GM21381 (cell line): ENCODE results near the gene RANBP6.
A peak's percentile ranks its signal among the peaks of the same experiment; 100 is the strongest.

Experiments used
- ATAC-seq: cut with Tn5 transposase; IDR thresholded peaks from one replicate; pipeline ENCODE4 v1.9.1; 2021; ENCODE audit warnings: mild to moderate bottlenecking, moderate library complexity; ENCODE audit not compliant: unreplicated experiment

RANBP6 gene

DNA sequence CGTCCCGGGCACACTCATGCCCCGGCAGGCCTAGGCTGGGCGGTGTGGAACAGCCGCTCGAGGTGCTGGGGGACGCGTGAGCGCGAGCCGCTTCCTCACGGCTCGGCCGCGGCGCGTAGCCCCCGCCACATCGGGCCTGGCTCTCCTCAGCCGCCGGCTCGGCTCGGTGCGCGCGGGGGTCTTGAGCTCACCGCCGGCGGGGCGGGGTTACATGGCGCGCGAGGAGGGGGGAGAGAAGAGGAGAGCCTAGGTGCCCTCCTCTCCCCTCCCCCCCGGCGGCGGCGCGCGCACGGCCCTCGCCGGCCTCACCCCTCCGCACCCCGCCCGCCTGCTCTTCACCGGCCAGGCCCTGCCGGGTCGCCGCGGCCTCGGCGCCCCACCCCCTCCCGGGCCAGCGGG, 7.7 kb downstream of the RANBP6 start:
- ATAC-seq = peak; percentile 42

DNA sequence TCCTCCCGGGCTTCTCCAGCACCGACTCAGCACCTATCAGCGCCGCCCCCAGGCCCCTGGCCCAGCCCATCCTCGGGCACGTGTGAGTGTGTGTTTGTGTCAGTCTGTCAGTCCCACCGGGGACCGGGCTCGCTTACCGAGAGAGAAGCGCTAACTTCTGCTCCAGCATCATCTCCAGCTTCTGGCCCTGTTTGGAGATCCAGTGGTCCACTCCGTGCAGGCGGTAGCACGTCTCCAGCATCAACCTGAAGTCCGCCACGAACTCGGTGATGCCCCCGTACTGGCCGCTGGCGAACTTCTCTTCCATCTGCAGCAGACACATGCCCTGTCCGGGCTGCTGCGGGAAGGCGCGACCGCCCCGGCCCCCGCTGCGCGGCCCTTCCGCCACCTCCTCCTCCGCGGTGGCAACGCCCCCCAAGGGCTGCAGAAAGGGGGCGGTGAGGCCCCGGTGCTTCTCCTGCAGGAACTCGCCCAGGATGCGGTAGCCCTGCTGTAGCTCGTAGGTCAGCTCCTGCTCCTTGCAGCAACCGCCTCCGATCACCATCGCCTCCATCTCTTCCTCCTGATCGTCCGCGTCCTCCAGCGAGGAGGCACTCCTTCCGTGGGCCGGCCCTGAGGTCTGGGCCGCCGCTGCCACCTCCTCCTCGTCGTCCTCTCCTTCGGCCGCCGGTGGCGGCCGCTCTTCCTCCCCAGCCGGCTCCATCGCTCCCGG, 8.2 kb downstream of the RANBP6 start:
- ATAC-seq = peak; percentile 69

DNA sequence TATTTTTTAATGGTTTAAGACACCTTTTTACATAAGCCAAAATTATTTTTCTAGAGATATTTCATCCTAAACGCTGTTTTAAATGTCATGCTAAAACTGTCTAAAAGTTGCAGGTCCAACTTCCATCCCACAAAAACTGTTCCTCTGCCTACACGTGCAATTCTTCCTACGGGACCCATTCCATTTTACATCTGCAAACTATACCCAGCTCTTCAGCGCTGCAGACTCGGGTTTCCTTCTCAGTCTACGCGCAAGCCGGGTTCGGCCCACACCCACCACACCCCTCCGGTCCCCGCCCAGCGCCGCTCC, 8.7 kb downstream of the RANBP6 start:
- ATAC-seq = no peak

DNA sequence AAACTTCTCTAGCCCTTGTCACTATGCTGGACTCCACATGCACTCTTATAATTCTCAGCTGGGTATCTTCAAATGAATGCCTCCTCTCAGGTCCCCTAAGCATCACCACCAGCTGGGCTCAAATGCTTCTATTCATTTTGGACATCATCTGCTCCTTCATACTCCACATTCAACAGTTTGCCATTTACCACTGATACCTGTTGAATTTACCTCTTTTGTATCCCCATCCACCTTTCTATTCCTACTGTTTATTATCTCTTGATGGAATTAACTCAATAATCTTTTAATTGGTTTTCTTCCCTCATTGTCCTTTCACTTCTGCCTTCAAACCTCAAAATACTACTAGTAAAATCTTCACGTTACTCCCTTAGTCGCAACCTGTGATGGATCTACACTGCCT, 14.5 kb downstream of the RANBP6 start:
- ATAC-seq = no peak

DNA sequence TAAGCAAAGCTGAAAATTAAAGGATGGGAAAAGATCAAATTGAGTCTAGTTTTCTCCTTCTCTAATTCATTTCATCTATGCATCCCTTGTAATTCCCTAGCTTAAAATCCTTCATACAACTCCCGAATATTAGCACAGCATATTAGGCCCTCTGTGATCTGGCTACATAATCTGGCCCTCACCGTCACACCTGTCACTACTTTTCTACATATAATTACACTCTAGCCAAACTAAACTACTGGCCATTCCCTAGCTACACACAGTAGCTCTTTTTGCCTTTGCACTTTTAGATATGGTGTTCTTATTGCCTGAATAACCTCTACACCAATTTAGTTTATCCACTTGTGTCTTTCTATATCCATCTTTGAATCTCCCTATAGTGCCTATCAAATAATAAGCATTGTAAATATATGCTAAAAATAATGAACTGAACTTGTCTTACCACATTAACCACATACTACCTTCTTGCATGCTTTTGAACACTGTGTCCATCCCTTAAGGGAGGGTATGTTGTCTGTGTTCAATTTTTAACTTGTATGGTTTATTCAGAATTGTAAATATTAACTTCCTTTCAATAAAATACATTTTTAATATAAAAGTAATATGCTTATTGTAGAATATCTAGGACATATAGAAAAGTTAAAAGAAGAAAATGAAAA, 15.9 kb downstream of the RANBP6 start:
- no peak for ATAC-seq

DNA sequence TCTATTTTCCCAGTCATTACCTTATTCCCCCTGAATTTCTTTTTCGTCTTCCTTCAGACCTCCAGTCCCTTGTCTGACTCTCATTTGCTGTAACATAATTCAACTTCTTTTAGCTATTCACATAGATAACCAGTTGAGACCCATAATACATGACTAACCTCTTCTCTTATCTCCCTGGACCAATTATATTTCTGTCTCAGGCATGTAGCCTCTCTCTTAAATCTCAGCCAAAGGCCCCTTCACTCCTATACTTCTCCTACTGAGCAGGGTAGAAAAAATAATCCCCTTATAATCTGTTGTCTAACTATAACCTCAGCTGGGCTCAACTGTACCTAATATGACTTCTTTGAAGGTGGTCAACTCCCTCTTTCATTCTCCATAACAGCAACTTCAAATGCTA, 20.9 kb downstream of the RANBP6 start:
- no peak for ATAC-seq

DNA sequence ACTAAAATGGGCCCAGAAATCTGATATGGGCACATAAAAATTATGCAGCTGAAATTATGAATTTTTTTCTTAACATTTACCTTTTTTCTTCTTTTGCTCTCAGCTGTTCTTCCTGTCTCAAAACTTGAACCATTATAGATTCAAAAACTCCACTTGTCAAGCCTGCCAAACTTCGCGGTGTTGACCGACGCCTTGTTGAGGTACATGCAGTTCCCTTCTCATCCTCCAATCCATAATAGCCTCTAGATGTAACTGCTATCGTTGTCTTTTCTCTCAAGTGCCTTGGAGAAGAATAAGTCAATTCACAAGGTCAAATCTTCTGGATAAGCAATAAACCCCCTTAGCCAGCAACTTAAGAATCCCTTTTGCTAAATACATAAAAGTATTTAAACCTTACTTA, 27.2 kb downstream of the RANBP6 start:
- ATAC-seq = no peak

DNA sequence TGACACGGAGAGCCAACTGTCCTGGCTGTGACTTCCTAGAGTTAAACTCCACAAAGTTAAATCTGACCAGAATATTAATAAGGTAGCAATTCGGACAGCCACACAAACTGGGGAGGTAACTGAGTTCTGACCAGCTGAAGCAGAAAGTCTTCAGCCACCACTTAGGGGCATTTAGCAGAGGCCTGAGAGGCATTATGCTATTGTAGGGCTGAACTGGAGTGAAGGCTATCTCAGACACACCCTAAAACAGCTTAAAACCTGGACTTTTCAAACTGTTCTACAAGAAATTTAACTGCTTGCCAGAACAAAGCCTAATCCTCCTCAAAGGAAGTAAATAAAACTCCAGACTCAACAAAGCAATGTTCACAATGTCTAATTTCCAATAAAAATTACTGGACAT, 32.4 kb downstream of the RANBP6 start:
- no peak for ATAC-seq

DNA sequence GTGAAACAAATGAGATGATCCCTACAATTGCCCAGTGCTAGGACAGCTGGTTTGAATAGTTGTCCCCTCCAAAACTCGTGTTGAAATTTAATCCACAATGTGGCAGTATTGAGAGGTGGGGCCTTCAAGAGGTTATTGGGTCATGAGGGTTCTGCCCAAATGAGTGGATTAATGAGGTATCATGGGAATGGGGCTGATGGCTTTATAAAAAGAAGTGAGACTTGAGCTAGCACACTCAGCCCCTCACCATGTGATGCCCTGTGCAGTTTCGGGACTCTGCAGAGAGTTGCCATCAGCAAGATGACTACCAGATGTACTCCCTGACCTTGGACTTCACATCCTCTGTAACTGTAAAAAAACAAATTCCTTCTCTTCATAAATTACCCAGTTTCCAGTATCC, 33.1 kb downstream of the RANBP6 start:
- no peak for ATAC-seq

DNA sequence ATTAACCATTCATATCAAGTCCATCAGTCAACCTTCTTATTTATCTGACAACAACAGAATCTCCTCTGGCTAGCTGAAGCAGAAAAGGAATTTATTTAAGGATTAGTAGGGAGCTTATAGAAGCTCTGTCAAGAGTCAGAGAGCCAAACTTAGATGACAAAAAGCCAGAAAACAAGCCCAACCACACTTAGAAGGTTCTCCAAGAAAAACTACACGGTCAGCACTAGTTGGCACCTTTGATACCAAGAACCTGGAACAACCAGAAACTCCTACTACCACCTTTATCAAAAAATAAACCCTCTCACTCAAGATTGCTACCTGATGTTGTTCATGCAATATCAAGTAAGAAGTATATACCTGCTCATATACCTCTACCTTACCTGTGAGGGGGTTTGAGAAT, 36.9 kb downstream of the RANBP6 start:
- ATAC-seq = no peak

DNA sequence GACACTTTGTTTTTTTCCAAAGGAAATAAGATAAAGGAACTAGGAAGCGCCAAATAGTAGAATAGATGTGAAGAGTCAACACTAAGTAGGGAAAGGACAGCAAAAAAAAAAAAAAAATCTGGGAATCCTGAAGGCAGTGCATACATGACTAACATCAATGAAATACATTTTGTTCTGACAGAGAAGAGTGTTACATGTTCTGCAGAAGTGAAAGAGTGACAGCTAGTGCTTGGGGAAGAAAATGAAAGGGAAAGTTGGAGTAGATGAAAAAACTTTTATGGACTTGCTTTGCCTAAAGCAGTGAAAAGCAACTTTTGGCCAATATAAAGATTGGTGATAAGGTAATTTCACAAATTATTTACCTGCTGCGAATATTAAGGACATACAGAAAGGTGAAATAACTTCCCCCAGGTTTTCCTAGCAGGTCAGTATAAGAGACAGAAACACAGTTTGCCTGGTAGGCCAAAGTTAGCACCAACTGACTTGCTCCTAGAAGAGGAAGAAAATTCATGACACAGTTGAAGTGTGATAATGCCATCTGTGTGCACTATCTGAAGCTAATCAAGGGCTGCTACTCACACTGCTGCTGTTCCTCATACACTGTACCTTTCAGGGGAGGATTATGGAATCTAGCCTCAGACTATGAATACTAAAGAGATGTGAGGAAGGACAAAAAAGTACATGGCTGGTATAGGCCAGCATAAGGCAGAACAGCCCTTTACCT, 38.6 kb downstream of the RANBP6 start:
- peak; percentile 73 for ATAC-seq

DNA sequence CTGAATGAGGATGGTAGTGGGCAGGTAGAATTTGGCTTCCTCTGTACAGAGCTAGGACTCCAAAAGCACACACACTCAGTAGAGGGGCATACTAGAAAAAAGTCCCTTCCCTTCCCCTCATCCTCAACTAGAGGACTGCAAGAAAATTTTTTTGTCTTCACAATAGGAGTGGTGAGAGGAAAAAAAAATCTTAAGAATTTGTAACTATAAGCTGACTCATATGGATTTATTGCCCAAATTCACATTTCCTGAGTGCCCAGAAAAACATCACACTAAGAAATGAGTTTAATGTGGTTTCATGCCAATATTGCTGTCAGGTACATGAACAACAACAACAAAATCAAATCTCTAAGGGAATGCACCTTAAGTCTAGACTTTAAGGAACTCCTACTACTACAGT, 43.7 kb downstream of the RANBP6 start:
- no peak for ATAC-seq
